ENCODE measurements around the gene OOSP3. TPM values are rescaled to one million over a fixed set of nuclear protein-coding genes. Genes with fewer than 3 reads are reported as not detected.

Gene OOSP3, protein sequence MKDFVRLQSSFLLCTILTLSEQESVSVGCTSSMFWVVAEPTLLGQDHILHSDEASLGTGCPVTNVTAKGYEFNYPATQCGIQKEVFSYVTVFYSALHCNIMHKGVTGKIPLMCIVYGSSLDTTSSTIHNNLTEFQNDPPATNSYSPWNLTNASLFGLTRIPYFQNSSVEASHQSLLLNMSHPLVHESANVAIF
- total RNA-seq, result not detected
- 0.05 TPM for polyA plus RNA-seq
- long read RNA-seq, donor 1, result 0 reads
- long read RNA-seq, donor 2, result 0 reads
- long read RNA-seq, donor 3, result 0 reads
- long read RNA-seq, donor 4, result 0 reads
- long read RNA-seq, donor 5, result 0 reads
- long read RNA-seq, donor 6, result 0 reads
- long read RNA-seq, donor 7, result 0 reads
- long read RNA-seq, donor 8, result 0 reads
- long read RNA-seq, donor 9, result 0 reads
- long read RNA-seq, donor 10, result 0 reads

DNA sequence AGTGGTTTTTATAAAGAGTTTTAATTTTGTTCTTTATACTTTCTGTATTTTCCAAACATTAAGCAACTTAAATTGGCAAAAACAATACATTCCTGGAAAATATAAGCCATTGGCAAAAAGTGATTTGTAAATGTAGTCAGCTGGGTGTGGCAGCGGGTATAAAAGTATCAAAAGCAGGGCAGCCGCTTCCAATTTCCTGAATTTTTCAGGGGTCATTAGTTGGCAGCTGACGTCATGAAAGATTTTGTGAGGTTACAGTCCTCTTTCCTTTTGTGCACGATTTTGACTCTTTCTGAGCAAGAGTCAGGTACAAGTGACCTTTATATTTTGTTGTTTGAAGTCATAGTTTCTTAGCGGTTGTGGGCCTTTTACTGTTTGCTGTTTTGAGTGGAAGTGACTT is at the start of gene OOSP3:
OOSP3 (plus strand) TSS at position 208 of the 400 bp plus-strand sequence; CDS start at position 235, 27 bp downstream.
- WGBS, result 95% methylated on average over 5 of the region's 5 CpGs
- Histone ChIP-seq H3K4me3 (ENCODE audit: low read length in 2 of 2) (no peak within 1 kb of the TSS), H3K36me3 (ENCODE audit: control insufficient read depth in 2 of 2, insufficient read depth in 2 of 2, low read length in 1 of 2) (no peaks in the 10 kb centered on the region), H3K27me3 (ENCODE audit: control insufficient read depth in 2 of 2, insufficient read depth in 1 of 2, low read length in 1 of 2) (no peaks in the 10 kb centered on the region), H3K27ac (ENCODE audit: low read depth in 1 of 2, low read length in 1 of 2) (no peak within 1 kb of the TSS), H3K9me3 (ENCODE audit: control insufficient read depth in 2 of 2, insufficient read depth in 1 of 2, low read length in 1 of 2) (no peaks in the 10 kb centered on the region), H3K4me1 (ENCODE audit: control insufficient read depth in 2 of 2, insufficient read depth in 2 of 2, low read length in 2 of 2) (no peaks in the 10 kb centered on the region)
- no peak for DNase-seq (ENCODE audit: low read depth in 6 of 9, low spot score in 9 of 9)

DNA sequence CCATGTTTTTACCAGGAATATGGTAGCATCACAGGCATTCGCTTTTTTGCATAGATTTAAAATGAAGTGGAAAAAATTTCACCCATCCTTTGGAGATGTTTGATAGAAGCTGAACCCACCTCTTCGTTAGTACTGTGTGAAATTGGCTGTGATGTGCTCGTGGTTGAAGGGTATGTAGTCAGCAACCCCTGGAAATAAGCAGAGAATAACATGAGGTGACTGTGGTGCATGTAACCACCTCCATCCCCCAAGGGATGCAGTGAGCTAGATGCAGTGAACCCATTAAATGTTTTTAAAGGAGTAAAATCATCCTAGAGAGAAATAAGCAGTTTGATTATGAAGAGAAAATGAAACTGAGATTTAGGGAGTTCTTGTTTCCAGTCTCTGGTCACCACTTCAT is 49.2 kb upstream of the OOSP3 start:
- Histone ChIP-seq H3K4me3 (ENCODE audit: low read length in 2 of 2) (no peak overlapping the region), H3K4me1 (ENCODE audit: control insufficient read depth in 2 of 2, insufficient read depth in 2 of 2, low read length in 2 of 2) (no peaks in the 10 kb centered on the region), H3K27ac (ENCODE audit: low read depth in 1 of 2, low read length in 1 of 2) (no peak overlapping the region), H3K27me3 (ENCODE audit: control insufficient read depth in 2 of 2, insufficient read depth in 1 of 2, low read length in 1 of 2) (no peaks in the 10 kb centered on the region), H3K9me3 (ENCODE audit: control insufficient read depth in 2 of 2, insufficient read depth in 1 of 2, low read length in 1 of 2) (no peaks in the 10 kb centered on the region), H3K36me3 (ENCODE audit: control insufficient read depth in 2 of 2, insufficient read depth in 2 of 2, low read length in 1 of 2) (no peaks in the 10 kb centered on the region)
- 90% methylated on average over 3 of the region's 3 CpGs for WGBS
- no peak for DNase-seq (ENCODE audit: low read depth in 6 of 9, low spot score in 9 of 9)

- no peak for DNase-seq (ENCODE audit: low read depth in 6 of 9, low spot score in 9 of 9)
- WGBS, result 74% methylated on average over 2 of the region's 2 CpGs
- Histone ChIP-seq H3K4me1 (ENCODE audit: control insufficient read depth in 2 of 2, insufficient read depth in 2 of 2, low read length in 2 of 2) (no peaks in the 10 kb centered on the region), H3K4me3 (ENCODE audit: low read length in 2 of 2) (no peak overlapping the region), H3K9me3 (ENCODE audit: control insufficient read depth in 2 of 2, insufficient read depth in 1 of 2, low read length in 1 of 2) (no peaks in the 10 kb centered on the region), H3K36me3 (ENCODE audit: control insufficient read depth in 2 of 2, insufficient read depth in 2 of 2, low read length in 1 of 2) (no peaks in the 10 kb centered on the region), H3K27me3 (ENCODE audit: control insufficient read depth in 2 of 2, insufficient read depth in 1 of 2, low read length in 1 of 2) (no peaks in the 10 kb centered on the region), H3K27ac (ENCODE audit: low read depth in 1 of 2, low read length in 1 of 2) (no peak overlapping the region)
Measured at GRCh38 chr11:59833602-59834001, 45.0 kb upstream of the OOSP3 start.

DNA sequence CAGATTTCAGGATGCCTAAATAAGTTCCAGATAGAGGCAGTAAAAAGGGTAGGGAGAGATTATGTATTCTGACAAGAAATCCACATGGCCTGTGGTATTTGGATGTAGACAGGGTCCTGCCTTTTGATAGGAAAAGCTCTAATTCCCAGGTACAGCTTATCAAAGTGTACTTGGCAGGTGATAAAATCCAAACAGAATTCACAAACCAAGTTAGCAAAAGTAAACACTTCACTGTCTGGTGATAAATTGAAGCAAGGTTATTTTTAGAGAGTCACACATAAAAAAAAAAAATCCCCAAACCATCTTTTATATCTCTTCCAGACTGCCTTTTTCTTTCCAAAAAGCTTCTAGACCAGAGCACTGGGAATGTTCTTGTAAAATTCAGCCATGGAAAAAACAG is 39.0 kb upstream of the OOSP3 start:
- no peak overlapping the region for H3K4me3 ChIP-seq (ENCODE audit: low read length in 2 of 2)
- H3K27ac ChIP-seq (ENCODE audit: low read depth in 1 of 2, low read length in 1 of 2), result no peak overlapping the region

GRCh38 chr11:59841514-59841913 is 37.1 kb upstream of the OOSP3 start:
- no peaks in the 10 kb centered on the region for H3K4me1 ChIP-seq (ENCODE audit: control insufficient read depth in 2 of 2, insufficient read depth in 2 of 2, low read length in 2 of 2)
- 98% methylated on average over 2 of the region's 2 CpGs for WGBS
- no peak overlapping the region for H3K27ac ChIP-seq (ENCODE audit: low read depth in 1 of 2, low read length in 1 of 2)

More for the DNA sequence above, 39.0 kb upstream of the OOSP3 start:
- no peaks in the 10 kb centered on the region for H3K36me3 ChIP-seq (ENCODE audit: control insufficient read depth in 2 of 2, insufficient read depth in 2 of 2, low read length in 1 of 2)
- no peaks in the 10 kb centered on the region for H3K27me3 ChIP-seq (ENCODE audit: control insufficient read depth in 2 of 2, insufficient read depth in 1 of 2, low read length in 1 of 2)
- no peaks in the 10 kb centered on the region for H3K4me1 ChIP-seq (ENCODE audit: control insufficient read depth in 2 of 2, insufficient read depth in 2 of 2, low read length in 2 of 2)
- no peaks in the 10 kb centered on the region for H3K9me3 ChIP-seq (ENCODE audit: control insufficient read depth in 2 of 2, insufficient read depth in 1 of 2, low read length in 1 of 2)
- no peak for DNase-seq (ENCODE audit: low read depth in 6 of 9, low spot score in 9 of 9)

GRCh38 chr11:59842316-59842715 is 36.3 kb upstream of the OOSP3 start:
- DNase-seq (ENCODE audit: low read depth in 6 of 9, low spot score in 9 of 9), result no peak
- WGBS, result 95% methylated on average over 12 of the region's 12 CpGs
- Histone ChIP-seq H3K4me1 (ENCODE audit: control insufficient read depth in 2 of 2, insufficient read depth in 2 of 2, low read length in 2 of 2) (no peaks in the 10 kb centered on the region), H3K36me3 (ENCODE audit: control insufficient read depth in 2 of 2, insufficient read depth in 2 of 2, low read length in 1 of 2) (no peaks in the 10 kb centered on the region), H3K4me3 (ENCODE audit: low read length in 2 of 2) (no peak overlapping the region), H3K9me3 (ENCODE audit: control insufficient read depth in 2 of 2, insufficient read depth in 1 of 2, low read length in 1 of 2) (no peaks in the 10 kb centered on the region), H3K27ac (ENCODE audit: low read depth in 1 of 2, low read length in 1 of 2) (no peak overlapping the region), H3K27me3 (ENCODE audit: control insufficient read depth in 2 of 2, insufficient read depth in 1 of 2, low read length in 1 of 2) (no peaks in the 10 kb centered on the region)

More at GRCh38 chr11:59841514-59841913, 37.1 kb upstream of the OOSP3 start:
- Histone ChIP-seq H3K27me3 (ENCODE audit: control insufficient read depth in 2 of 2, insufficient read depth in 1 of 2, low read length in 1 of 2) (no peaks in the 10 kb centered on the region), H3K9me3 (ENCODE audit: control insufficient read depth in 2 of 2, insufficient read depth in 1 of 2, low read length in 1 of 2) (no peaks in the 10 kb centered on the region), H3K36me3 (ENCODE audit: control insufficient read depth in 2 of 2, insufficient read depth in 2 of 2, low read length in 1 of 2) (no peaks in the 10 kb centered on the region), H3K4me3 (ENCODE audit: low read length in 2 of 2) (no peak overlapping the region)
- no peak for DNase-seq (ENCODE audit: low read depth in 6 of 9, low spot score in 9 of 9)

DNA sequence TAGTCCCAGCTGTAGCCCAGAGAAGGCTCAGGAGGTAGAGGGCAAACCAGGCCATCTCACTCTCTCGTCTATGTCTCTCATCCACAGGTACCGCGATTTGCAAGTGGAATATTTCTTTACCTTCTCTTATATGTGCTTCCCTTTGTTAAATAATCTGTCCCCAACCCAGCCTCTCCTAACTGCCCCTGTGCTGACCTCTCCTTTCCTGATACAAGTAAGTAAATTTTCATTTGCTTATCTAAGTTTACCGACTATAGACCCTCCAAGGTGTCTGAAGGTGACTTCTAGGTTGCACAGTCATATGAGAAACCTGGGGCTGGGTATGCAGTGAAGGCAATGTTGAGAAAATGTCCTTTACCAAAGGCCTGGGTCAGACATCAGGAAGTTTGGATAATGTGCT is 33.2 kb upstream of the OOSP3 start, which contains the start of gene CBLIF:
CBLIF (minus strand) TSS at position 101 of the 400 bp plus-strand sequence; CDS start at position 55, 46 bp downstream.
- WGBS, result 96% methylated on average over 4 of the region's 4 CpGs
- DNase-seq (ENCODE audit: low read depth in 6 of 9, low spot score in 9 of 9), result no peak
- H3K36me3 ChIP-seq (ENCODE audit: control insufficient read depth in 2 of 2, insufficient read depth in 2 of 2, low read length in 1 of 2), result no peaks in the 10 kb centered on the region
- H3K4me3 ChIP-seq (ENCODE audit: low read length in 2 of 2), result no peak within 1 kb of the TSS
- no peaks in the 10 kb centered on the region for H3K4me1 ChIP-seq (ENCODE audit: control insufficient read depth in 2 of 2, insufficient read depth in 2 of 2, low read length in 2 of 2)
- H3K9me3 ChIP-seq (ENCODE audit: control insufficient read depth in 2 of 2, insufficient read depth in 1 of 2, low read length in 1 of 2), result no peaks in the 10 kb centered on the region
- H3K27ac ChIP-seq (ENCODE audit: low read depth in 1 of 2, low read length in 1 of 2), result no peak within 1 kb of the TSS
- no peaks in the 10 kb centered on the region for H3K27me3 ChIP-seq (ENCODE audit: control insufficient read depth in 2 of 2, insufficient read depth in 1 of 2, low read length in 1 of 2)

GRCh38 chr11:59846556-59846955 is 32.0 kb upstream of the OOSP3 start:
- 96% methylated on average over 5 of the region's 5 CpGs for WGBS
- Histone ChIP-seq H3K4me3 (ENCODE audit: low read length in 2 of 2) (no peak overlapping the region), H3K9me3 (ENCODE audit: control insufficient read depth in 2 of 2, insufficient read depth in 1 of 2, low read length in 1 of 2) (no peaks in the 10 kb centered on the region), H3K27ac (ENCODE audit: low read depth in 1 of 2, low read length in 1 of 2) (no peak overlapping the region), H3K27me3 (ENCODE audit: control insufficient read depth in 2 of 2, insufficient read depth in 1 of 2, low read length in 1 of 2) (no peaks in the 10 kb centered on the region), H3K4me1 (ENCODE audit: control insufficient read depth in 2 of 2, insufficient read depth in 2 of 2, low read length in 2 of 2) (no peaks in the 10 kb centered on the region), H3K36me3 (ENCODE audit: control insufficient read depth in 2 of 2, insufficient read depth in 2 of 2, low read length in 1 of 2) (no peaks in the 10 kb centered on the region)
- DNase-seq (ENCODE audit: low read depth in 6 of 9, low spot score in 9 of 9), result no peak

- H3K36me3 ChIP-seq (ENCODE audit: control insufficient read depth in 2 of 2, insufficient read depth in 2 of 2, low read length in 1 of 2), result no peaks in the 10 kb centered on the region
- no peak for DNase-seq (ENCODE audit: low read depth in 6 of 9, low spot score in 9 of 9)
- H3K4me1 ChIP-seq (ENCODE audit: control insufficient read depth in 2 of 2, insufficient read depth in 2 of 2, low read length in 2 of 2), result no peaks in the 10 kb centered on the region
- no peak overlapping the region for H3K27ac ChIP-seq (ENCODE audit: low read depth in 1 of 2, low read length in 1 of 2)
- no peaks in the 10 kb centered on the region for H3K9me3 ChIP-seq (ENCODE audit: control insufficient read depth in 2 of 2, insufficient read depth in 1 of 2, low read length in 1 of 2)
- no peak overlapping the region for H3K4me3 ChIP-seq (ENCODE audit: low read length in 2 of 2)
- no peaks in the 10 kb centered on the region for H3K27me3 ChIP-seq (ENCODE audit: control insufficient read depth in 2 of 2, insufficient read depth in 1 of 2, low read length in 1 of 2)
- 95% methylated on average over 3 of the region's 3 CpGs for WGBS
Measured at GRCh38 chr11:59847626-59848025, 31.0 kb upstream of the OOSP3 start.
